ENCODE results near the gene P2RY13.

Gene P2RY13

DNA sequence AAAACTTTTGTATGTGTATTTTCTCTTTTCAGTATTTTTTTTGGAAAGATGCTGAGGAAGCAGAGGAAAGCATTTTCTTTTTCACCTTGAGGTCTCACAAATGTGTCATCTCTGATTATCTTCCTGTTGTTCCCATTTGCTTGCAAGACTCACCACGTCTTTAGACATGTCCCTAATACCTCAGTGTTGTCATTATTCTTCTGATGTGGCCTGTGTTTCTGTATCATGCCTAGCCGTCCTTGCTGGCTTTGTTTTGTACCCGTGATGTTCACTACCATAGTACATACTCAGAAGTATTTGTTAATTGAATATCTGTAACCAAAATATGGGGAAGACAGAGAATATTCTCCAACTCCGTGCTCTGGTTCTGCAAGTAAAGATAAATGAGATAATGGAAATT is 46.0 kb downstream of the P2RY13 start:
- TF ChIP-seq CTCF (IDR thresholded peaks at IDR 0.05), result no peak
- H3K27ac ChIP-seq, result no peak overlapping the region
- no peak for DNase-seq (ENCODE audit: low spot score)
- no peak overlapping the region for H3K4me3 ChIP-seq

DNA sequence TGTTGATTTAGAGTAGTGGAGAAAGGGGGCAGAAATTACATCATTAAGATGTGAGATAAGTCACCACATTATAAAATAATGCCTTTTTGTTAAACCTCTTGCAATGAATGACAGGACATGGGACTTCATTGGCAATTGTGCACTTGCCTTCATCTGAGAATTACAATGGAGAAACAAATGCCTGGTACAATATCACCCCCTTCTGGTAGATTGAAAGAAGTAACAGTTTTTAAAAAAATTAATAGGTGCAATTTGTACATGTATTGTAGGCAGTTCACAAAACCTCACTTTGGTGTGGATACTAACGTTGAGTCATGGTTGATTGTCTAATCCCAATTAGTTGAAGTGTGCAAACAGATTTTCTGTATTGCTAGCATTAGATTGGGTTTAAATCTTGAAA is 46.4 kb downstream of the P2RY13 start:
- DNase-seq (ENCODE audit: low spot score), result no peak
- Histone ChIP-seq H3K27ac (no peak overlapping the region), H3K4me3 (no peak overlapping the region)
- TF ChIP-seq CTCF (IDR thresholded peaks at IDR 0.05), result peak; percentile 53

DNA sequence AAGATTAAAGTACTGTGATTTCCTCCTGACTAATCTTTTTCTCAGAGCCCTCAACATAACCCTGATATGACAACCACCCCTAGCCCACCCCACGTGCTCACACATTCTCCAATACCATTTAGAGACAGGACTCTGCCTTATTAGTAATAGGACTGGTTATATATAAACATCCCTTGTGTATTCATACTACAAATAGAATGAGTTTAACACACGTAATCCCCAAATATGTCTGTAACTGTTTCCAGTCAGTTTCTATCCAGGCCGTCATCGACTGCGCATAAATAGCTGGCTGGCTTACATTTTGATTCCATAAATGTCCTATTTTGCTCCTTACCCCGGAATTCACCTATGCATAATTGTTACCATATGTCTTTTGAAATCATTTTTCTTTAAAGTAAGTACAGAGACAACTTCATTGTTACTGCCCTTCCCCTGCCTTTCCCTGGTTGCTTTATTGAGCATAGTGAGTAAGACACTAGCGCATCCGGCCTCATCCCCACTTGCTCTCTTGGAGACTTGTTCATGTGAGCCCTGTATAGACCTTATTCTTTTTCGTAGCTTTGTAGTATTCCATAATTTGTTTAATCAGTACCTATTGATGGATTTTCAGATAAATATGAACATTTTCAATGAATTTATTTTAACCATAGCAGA is 47.6 kb downstream of the P2RY13 start:
- Histone ChIP-seq H3K4me3 (no peak overlapping the region), H3K27ac (no peak overlapping the region)
- no peak for DNase-seq (ENCODE audit: low spot score)
- TF ChIP-seq CTCF (IDR thresholded peaks at IDR 0.05), result no peak

DNA sequence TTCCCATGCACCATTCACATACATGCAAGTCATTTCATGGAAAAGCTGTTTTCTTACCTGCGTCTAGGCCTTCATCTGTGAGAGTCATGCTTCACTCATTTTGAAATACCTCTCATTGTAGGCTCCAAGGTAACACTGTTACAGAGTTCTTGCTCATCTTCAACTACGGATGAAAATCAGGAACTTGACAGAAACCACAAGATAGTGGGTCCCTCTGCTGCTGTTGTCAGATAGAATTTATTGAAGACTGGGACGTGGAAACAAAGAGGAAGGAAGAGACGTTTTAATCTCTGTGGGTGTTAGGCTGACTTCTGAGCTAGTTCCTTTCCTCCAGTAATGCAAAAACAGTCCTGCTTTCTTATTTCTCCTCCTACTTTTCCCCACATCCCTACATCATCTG is 51.1 kb downstream of the P2RY13 start, which contains the start of gene P2RY14:
TSS of gene P2RY14 (minus strand) at position 313 of the 400 bp plus-strand sequence. CDS start 64,226 bp downstream, outside the sequence.
- no peak for TF ChIP-seq CTCF (IDR thresholded peaks at IDR 0.05)
- Histone ChIP-seq H3K27ac (peak within 1 kb of the TSS in 1 of 2 donors; percentile 36), H3K4me3 (peak within 1 kb of the TSS; percentile 23)
- DNase-seq (ENCODE audit: low spot score), result no peak

DNA sequence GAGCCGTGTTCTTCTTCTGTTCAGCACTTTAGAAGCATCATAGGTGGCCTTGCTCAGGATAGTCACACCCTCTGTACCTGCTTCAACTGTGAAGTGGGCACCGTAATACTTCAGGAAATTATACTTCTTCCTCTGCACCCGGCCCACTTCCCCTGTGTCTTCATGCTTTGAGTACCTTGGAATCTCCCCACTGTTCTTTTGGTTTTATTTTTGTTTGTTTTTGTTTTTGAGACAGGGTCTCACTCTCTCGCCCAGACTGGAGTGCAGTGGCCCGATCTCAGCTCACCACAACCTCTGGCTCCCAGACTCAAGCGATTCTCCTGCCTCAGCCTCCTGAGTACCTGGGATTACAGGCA is 52.7 kb downstream of the P2RY13 start:
- DNase-seq (ENCODE audit: low spot score), result no peak
- Histone ChIP-seq H3K27ac (peak overlapping the region in 1 of 2 donors; percentile 42), H3K4me3 (no peak overlapping the region)
- no peak for TF ChIP-seq CTCF (IDR thresholded peaks at IDR 0.05)

Data from coronary artery (tissue), 2 donors.